BLaER1 (cell line): ENCODE data around the gene P2RX2.

Experiments
- H3K27ac ChIP-seq: shearing (Covaris generic); formaldehyde crosslinking; 2 replicates; pipeline ENCODE4 v1.8.1; 2022
- H3K27me3 ChIP-seq: shearing (Covaris generic); formaldehyde crosslinking; 2 replicates; pipeline ENCODE4 v1.8.1; 2022
- H3K36me3 ChIP-seq: shearing (Covaris generic); formaldehyde crosslinking; 2 replicates; pipeline ENCODE4 v1.8.1; 2022
- H3K4me1 ChIP-seq: shearing (Covaris generic); formaldehyde crosslinking; 2 replicates; pipeline ENCODE4 v1.8.1; 2022
- H3K4me2 ChIP-seq: shearing (Covaris generic); formaldehyde crosslinking; 2 replicates; pipeline ENCODE4 v1.8.1; 2022
- H3K4me3 ChIP-seq: shearing (Covaris generic); formaldehyde crosslinking; 2 replicates; pipeline ENCODE4 v1.8.1; 2022
- H3K9ac ChIP-seq: shearing (Covaris generic); formaldehyde crosslinking; 2 replicates; pipeline ENCODE4 v1.8.1; 2022
- H3K9me3 ChIP-seq: shearing (Covaris generic); formaldehyde crosslinking; 2 replicates; pipeline ENCODE4 v1.8.1; 2022
- H4K20me1 ChIP-seq: shearing (Covaris generic); formaldehyde crosslinking; 2 replicates; pipeline ENCODE4 v1.8.1; 2022
- Cebpa-rat ChIP-seq: shearing (Covaris generic); IDR thresholded peaks from 2 replicates; pipeline ENCODE4 v1.8.1; 2022

Gene P2RX2

DNA sequence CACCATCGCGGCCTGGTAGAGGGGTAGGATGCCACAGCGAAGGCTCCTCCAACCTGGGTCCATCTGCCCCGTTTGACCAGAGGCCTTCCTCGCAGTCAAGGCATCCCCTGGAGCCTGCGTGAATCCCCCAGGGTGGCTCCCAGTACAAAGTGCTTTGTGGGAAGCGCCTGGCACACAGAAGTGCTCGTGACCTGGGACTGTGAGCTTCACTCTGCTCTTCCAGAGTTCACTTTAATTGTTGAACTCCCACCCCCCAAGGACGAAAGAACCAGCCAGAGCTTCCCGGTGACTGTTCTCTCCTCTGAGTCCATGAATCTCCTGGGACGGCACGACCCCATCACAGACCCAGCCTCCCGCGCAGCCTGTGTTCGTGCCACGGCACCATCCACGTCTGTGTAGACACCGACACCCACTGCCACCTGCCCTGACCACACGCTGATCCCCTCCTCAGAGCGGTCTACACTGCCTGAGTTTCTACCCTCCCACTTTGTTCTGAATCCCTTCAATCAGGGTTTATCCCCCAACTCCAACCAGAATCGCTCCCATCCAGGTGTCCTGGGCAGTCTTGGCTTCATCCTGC is 15.9 kb downstream of the P2RX2 start:
- Histone ChIP-seq H3K4me1 (peaks cover 30% of the 10 kb centered on the region), H3K9ac (no peak overlapping the region), H4K20me1 (peaks cover 56% of the 10 kb centered on the region), H3K27me3 (no peaks in the 10 kb centered on the region), H3K36me3 (peaks cover 100% of the 10 kb centered on the region), H3K27ac (0 out of 2 replicates have a peak overlapping the region, but pooled peaks have one; percentile 22), H3K4me2 (no peak overlapping the region), H3K4me3 (no peak overlapping the region), H3K9me3 (no peaks in the 10 kb centered on the region)
- no peak for TF ChIP-seq Cebpa-rat

DNA sequence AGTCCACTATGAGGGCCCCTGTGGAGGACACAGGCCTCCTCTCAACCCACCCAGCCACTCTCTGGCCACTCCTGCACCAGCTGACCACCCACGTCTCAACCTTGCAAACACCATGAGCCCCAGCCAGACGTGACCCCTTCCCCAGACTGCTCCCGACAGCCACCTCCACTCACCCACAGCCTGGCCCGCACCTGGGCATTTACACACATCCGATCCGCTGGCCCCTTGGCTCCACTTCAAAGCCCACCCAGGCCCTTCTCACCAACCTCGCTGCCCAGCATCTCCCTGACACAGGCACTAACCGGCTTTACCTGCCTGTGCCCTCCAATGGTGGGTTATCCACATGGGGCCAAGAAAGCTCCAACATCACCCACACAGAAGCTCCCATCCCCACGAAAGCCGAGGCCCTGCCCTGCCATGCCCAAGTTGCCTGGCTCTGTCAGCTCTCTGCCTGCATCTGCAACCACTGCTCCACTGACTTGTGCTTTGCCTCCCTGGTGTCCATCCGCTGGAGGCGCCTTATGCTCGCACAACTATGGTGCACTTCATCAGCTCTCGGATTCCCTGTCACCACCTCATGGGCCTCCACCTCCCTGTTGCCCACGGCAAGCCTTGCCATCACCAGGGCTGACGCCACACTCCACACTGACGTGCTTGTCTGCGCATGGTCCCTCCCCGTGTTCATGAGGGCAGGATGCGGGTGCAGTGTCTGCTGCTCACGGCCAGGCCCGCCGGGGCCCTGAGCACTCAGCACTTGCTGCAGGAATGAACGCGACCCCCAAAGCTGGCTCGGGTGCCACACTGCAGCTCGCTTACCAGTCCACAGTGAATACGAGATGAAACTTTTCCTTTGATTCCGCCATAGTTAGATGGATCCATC is 16.7 kb downstream of the P2RX2 start:
- Histone ChIP-seq H4K20me1 (peaks cover 64% of the 10 kb centered on the region), H3K36me3 (peaks cover 100% of the 10 kb centered on the region), H3K4me1 (peaks cover 36% of the 10 kb centered on the region), H3K27ac (0 out of 2 replicates have a peak overlapping the region, but pooled peaks have one; percentile 22), H3K27me3 (no peaks in the 10 kb centered on the region), H3K4me3 (no peak overlapping the region), H3K4me2 (peak overlapping the region; percentile 58), H3K9ac (no peak overlapping the region; the same call in 1 of the 2 replicates), H3K9me3 (no peaks in the 10 kb centered on the region)
- no peak for TF ChIP-seq Cebpa-rat

GRCh38 chr12:132637811-132638210 is 19.2 kb downstream of the P2RX2 start:
- Histone ChIP-seq H3K27me3 (no peaks in the 10 kb centered on the region), H4K20me1 (peaks cover 78% of the 10 kb centered on the region), H3K4me1 (peaks cover 45% of the 10 kb centered on the region), H3K27ac (no peak overlapping the region), H3K36me3 (peaks cover 100% of the 10 kb centered on the region), H3K9me3 (no peaks in the 10 kb centered on the region), H3K4me2 (peak overlapping the region; percentile 58), H3K9ac (0 out of 2 replicates have a peak overlapping the region, but pooled peaks have one; percentile 43), H3K4me3 (no peak overlapping the region)
- TF ChIP-seq Cebpa-rat, result no peak

DNA sequence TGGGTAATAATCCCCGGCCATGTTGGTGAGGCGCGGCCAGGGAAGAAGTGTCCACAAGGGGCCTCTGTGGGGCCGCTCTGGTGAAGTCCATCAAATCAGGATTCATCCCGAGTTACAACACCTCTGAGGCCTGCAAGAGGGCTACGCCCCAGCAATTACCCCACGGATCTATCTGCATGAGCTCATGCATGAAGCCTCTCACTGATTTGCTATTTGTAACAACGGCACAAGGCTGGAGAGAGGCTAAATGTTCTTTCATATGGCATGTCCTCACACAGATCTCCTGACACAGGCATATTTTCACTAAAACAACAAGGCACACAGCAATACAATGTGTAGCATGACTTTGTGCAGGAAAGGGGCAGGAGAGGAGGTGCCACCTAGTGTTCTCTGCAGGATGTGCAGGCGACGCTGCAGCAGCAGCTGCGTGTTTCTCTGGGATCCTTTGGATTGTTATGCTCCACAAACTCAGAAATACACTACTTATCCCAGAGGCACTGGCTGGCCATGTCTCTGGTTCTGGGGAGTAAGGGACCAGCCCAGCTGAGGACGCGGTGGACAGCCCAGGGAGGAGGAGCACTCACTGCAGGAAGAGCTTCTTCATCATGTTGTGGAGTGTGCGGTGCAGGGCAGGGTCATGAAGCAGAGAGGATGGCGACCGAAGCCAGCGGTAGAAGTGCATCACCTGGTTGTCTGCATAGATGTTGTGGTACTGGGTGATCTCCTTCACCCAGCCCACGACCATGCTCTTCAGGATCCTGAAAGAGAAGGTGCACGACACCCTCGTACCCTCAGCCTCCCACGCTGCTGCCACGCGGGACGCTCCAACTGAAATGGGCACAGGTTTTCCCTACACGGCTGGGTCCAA is 20.2 kb downstream of the P2RX2 start:
- Histone ChIP-seq H3K27me3 (no peaks in the 10 kb centered on the region), H3K9ac (no peak overlapping the region), H3K4me2 (no peak overlapping the region), H3K27ac (no peak overlapping the region), H3K4me1 (peaks cover 45% of the 10 kb centered on the region), H3K4me3 (no peak overlapping the region), H3K9me3 (no peaks in the 10 kb centered on the region), H4K20me1 (peaks cover 71% of the 10 kb centered on the region), H3K36me3 (peaks cover 100% of the 10 kb centered on the region)
- TF ChIP-seq Cebpa-rat, result no peak

DNA sequence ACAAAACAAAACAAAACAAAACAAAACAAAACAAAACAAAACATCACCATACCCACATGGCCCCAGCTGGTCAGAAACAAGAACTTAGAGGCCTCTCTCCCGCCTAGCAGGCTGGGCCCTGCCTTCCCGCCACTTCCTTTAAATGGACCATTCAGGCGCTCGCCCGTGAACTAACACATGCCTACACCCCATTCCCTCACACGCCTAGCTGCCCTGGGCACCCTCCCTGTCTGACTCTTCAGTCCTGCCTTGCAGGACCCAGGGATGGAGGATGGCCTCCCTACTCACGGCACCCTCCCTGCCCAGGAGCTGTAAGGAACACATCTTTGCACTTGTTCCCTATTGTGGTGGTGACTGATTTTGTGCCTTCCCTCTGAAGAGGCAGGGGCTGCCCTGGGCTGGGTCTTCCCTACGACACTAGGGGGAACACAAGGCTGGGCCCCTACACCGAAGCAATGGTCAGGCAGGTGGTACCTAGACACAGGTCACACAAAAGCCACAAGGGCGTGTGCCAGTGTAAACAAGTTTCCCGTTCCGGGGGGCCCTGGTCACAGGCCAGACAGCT is 21.5 kb downstream of the P2RX2 start:
- Histone ChIP-seq H3K9ac (no peak overlapping the region), H3K4me1 (peaks cover 45% of the 10 kb centered on the region), H4K20me1 (peaks cover 65% of the 10 kb centered on the region), H3K36me3 (peaks cover 96% of the 10 kb centered on the region), H3K4me2 (no peak overlapping the region), H3K27ac (peak overlapping the region; percentile 41; the same call in 1 of the 2 replicates), H3K4me3 (no peak overlapping the region), H3K9me3 (no peaks in the 10 kb centered on the region), H3K27me3 (no peaks in the 10 kb centered on the region)
- TF ChIP-seq Cebpa-rat, result no peak

DNA sequence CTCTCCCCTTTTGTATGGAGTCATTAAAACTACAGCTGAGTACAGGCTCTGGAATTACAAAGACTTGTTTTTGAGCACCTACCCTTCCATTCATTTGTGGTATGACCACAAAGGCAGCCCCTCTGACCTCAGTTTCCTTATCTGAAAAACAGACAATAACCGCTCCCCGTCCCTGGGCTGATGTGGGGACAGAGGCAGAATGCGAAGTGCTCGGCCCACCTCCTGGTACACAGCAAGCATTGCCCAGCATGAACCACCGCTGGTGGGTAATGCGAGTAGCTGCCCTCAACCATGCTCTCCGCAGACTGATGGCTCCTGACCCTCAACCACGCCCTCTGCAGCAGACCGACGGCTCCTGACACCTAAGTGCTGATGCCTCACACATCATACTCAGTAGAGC is 22.4 kb downstream of the P2RX2 start:
- no peaks in the 10 kb centered on the region for H3K27me3 ChIP-seq
- H3K36me3 ChIP-seq, result peaks cover 96% of the 10 kb centered on the region
- no peak overlapping the region; the same call in 1 of the 2 replicates for H3K9ac ChIP-seq
- 0 out of 2 replicates have a peak overlapping the region, but pooled peaks have one; percentile 41 for H3K27ac ChIP-seq
- TF ChIP-seq Cebpa-rat, result no peak
- no peak overlapping the region for H3K4me3 ChIP-seq
- no peaks in the 10 kb centered on the region for H3K9me3 ChIP-seq
- peaks cover 57% of the 10 kb centered on the region for H4K20me1 ChIP-seq
- H3K4me1 ChIP-seq, result peaks cover 36% of the 10 kb centered on the region
- H3K4me2 ChIP-seq, result no peak overlapping the region

DNA sequence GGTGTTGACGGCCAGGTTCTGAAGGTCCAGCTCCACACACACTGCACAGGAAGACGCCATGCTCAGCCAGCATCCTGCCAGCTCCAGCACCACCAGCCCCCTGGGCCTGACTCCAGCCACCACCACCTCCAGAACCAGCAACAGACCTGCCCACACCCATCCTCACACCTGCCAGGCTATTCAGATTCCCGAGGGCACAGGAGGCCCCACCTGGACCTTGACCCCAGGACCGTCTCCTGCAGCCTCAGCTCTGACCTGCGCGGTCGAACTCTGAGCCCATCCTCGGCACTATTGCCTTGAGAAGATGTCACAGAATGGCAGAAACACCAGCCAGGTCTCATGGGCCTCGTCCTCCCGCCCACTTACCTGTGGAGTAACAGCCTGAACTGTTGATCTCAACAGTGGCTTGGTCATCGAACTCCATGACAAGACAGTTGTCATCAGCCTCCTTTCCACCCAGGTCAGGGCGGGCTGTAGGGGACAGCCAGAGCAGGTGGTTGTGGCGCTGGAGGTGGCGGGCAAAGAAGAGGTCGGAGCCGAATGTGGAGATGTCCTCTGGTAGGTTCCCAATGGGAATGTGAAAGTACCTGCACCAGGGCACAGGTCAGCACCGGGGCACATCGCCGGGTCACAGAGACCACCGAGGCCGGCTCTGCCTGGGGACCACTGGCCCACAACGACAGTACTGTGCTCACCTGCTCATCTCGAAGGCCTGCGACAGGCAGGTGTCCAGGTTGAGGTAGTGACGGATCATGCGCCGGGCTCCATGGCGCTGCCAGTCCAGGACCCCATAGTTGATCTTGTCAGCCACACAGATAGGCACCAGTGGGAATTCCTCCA is 23.5 kb downstream of the P2RX2 start:
- TF ChIP-seq Cebpa-rat, result no peak
- Histone ChIP-seq H4K20me1 (peaks cover 46% of the 10 kb centered on the region), H3K9me3 (no peaks in the 10 kb centered on the region), H3K4me3 (no peak overlapping the region), H3K27me3 (no peaks in the 10 kb centered on the region), H3K27ac (no peak overlapping the region), H3K4me2 (no peak overlapping the region), H3K36me3 (peaks cover 96% of the 10 kb centered on the region), H3K9ac (0 out of 2 replicates have a peak overlapping the region, but pooled peaks have one; percentile 16), H3K4me1 (peaks cover 25% of the 10 kb centered on the region)

DNA sequence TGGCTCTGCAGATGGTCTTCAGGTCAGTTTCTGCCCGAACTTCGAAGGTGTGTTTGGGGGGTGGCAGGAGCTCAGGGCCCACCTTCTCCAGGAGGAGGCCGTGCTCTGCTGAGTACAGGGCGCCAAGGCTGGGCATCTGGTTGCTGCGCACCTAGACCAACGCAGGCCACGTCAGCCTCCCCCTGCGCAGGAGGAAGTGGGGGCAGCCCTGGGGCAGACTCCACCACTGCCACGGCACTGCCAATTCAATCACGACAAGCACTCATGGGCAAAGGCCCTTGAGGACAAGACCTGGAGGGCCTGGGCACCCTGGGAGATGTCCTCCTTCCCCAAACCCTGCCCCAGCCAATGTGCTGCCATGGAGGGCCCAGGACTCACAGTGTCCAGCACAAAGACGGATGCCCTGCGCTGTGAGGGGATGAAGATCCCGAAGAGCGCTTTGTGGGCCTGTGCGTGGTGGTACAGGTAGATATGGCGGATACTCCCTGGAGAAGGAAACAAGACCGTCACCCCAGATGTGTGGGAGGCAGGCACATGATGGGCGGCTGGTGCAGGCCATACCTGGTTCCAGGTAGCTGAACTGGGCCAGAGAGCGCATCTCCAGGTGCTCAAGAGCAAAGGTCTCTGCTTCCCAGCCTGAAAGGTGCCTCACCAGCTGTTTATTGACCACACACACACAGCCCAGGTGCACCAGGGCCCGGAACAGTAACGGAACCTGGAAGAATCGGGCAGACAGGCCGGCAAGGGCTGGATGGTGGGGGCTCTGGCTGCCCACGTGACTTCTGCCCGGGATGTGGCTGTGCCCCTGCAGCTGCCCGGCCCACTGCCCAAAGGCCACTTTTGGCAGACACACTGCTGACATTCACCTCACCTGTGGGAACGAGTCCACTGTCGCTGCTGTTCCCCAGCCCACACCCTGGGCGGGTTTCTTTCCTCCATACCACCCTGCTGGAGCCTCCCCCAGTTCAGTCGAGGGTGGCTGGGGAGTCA is 24.6 kb downstream of the P2RX2 start:
- Histone ChIP-seq H3K4me2 (no peak overlapping the region), H3K9ac (no peak overlapping the region), H3K4me1 (peaks cover 14% of the 10 kb centered on the region; the same call in 1 of the 2 replicates), H3K27ac (no peak overlapping the region), H4K20me1 (peaks cover 35% of the 10 kb centered on the region), H3K36me3 (peaks cover 96% of the 10 kb centered on the region), H3K27me3 (no peaks in the 10 kb centered on the region), H3K4me3 (no peak overlapping the region), H3K9me3 (no peaks in the 10 kb centered on the region)
- no peak for TF ChIP-seq Cebpa-rat
